Spleen (tissue), 11 donors: ENCODE results near the gene LRP1. TPM values are rescaled to one million over a fixed set of nuclear protein-coding genes. Genes with fewer than 3 reads are reported as not detected.

Source experiments
- DNase-seq: peaks from one replicate; pipeline ENCODE4 v3.0.0-alpha.2; 2020
- H3K27ac ChIP-seq, 8 donors: fragments of 200-600 bp; sonication (generic) in 7 of 8; 1 replicate in 4 of 8; 2 replicates in 4 of 8; pipeline versions ENCODE4 v1.5.0 to v1.8.0; 2016 to 2021; ENCODE audit warnings: inconsistent platforms in 4 of 8, mild to moderate bottlenecking in 4 of 8, moderate library complexity in 1 of 8
- H3K27me3 ChIP-seq, 7 donors: fragments of 200-600 bp; sonication (generic) in 6 of 7; replicated peaks in 1 of 7; 1 replicate in 4 of 7; 2 replicates in 3 of 7; pipeline versions ENCODE4 v1.5.0 to v1.8.0; 2016 to 2021; ENCODE audit warnings: inconsistent platforms in 3 of 7, mild to moderate bottlenecking in 1 of 7
- H3K36me3 ChIP-seq, 6 donors: fragments of 200-600 bp; sonication (generic) in 5 of 6; 1 replicate in 4 of 6; 2 replicates in 2 of 6; pipeline versions ENCODE4 v1.5.0 to v1.8.0; 2016 to 2021; ENCODE audit warnings: inconsistent platforms in 2 of 6
- H3K4me1 ChIP-seq, 6 donors: fragments of 200-600 bp; sonication (generic) in 5 of 6; 1 replicate in 3 of 6; 2 replicates in 3 of 6; pipeline versions ENCODE4 v1.5.0 to v1.8.0; 2016 to 2021; ENCODE audit warnings: inconsistent platforms in 3 of 6
- H3K4me3 ChIP-seq, 8 donors: fragments of 200-600 bp; sonication (generic) in 7 of 8; 1 replicate in 4 of 8; 2 replicates in 4 of 8; pipeline versions ENCODE4 v1.5.0 to v1.8.0; 2016 to 2021; ENCODE audit warnings: inconsistent platforms in 4 of 8, mild to moderate bottlenecking in 4 of 8, moderate library complexity in 2 of 8
- H3K9me3 ChIP-seq, 8 donors: fragments of 200-600 bp; sonication (generic) in 7 of 8; 1 replicate in 4 of 8; 2 replicates in 4 of 8; pipeline versions ENCODE4 v1.5.0 to v1.8.0; 2016 to 2021; ENCODE audit warnings: inconsistent platforms in 4 of 8
- POLR2A ChIP-seq, 3 donors: fragments of 450-650 bp; IDR thresholded peaks; one replicate each; pipeline ENCODE4 v1.5.1; 2017; ENCODE audit warnings: antibody characterized with exemption in 3 of 3, mild to moderate bottlenecking in 1 of 3
- POLR2AphosphoS5 ChIP-seq, 3 donors: sonication (generic); formaldehyde crosslinking; IDR thresholded peaks; one replicate each; pipeline ENCODE4 v1.5.1; 2017; ENCODE audit warnings: antibody characterized with exemption in 3 of 3
- WGBS, 5 donors: extraction: QIAGEN DNeasy Blood & Tissue Kit in 3 of 5; methylation state at CpG; one replicate each; pipeline versions ENCODE4 v1.1.5 to v1.1.7; 2013 to 2018; 5-methylcytosine and 5-hydroxymethylcytosine counted together
- intact Hi-C: fragments of 100-400 bp; cut with DNase I; formaldehyde crosslinking; loops from one replicate; pipeline ENCODE4 v1.15.0; 2023; ENCODE audit warnings: low total_unique reads
- polyA plus RNA-seq, 3 donors: library from polyadenylated mRNA; stranded (reverse); fragments of 200-250 nt; gene quantifications; one replicate each; pipeline ENCODE4 v1.2.1, GENCODE V29; 2013
- total RNA-seq, 7 donors: library from RNA; depleted of rRNA in 3 of 7; stranded (reverse); fragments of >200 nt in 3 of 7; fragmentation: NEBNext Ultra II Directional in 4 of 7; extraction: Animal tissue kit (Norgen Biotek cat#: 25700) in 4 of 7; gene quantifications; one replicate each; pipeline versions ENCODE4 v1.1.0 to v1.2.1, GENCODE V29; 2016 to 2021
- TF ChIP-seq, protein P1 (sequence below), 11 experiments: fragments of 200-600 bp in 7 of 11; fragments of 450-650 bp in 4 of 11; sonication (generic) in 4 of 11; IDR thresholded peaks in 8 of 11; conservative IDR thresholded peaks in 3 of 11; 1 replicate in 7 of 11; 2 replicates in 4 of 11; pipeline versions ENCODE4 v1.4.0 to v1.8.0; 2016 to 2021; ENCODE audit warnings: antibody characterized with exemption in 11 of 11, inconsistent platforms in 4 of 11, mild to moderate bottlenecking in 1 of 11
- donor health status: healthy with polysubstance abuse.
- donor health status: DM: no; HTN: no; CAD: no; lungs with moderate emphysema.
- donor health status: DM: no; HTN: no; CAD: no.
- donor health status: Bipolar disorder and iron deficiency.
- donor health status: healthy.
- donor health status: DM: no; HTN: no; CAD: no.
- donor health status: DM: yes; HTN: yes; CAD: no.

LRP1 gene
- total and polyA plus RNA-seq, 10 donors = 8.9 to 216 (median 159) TPM

DNA sequence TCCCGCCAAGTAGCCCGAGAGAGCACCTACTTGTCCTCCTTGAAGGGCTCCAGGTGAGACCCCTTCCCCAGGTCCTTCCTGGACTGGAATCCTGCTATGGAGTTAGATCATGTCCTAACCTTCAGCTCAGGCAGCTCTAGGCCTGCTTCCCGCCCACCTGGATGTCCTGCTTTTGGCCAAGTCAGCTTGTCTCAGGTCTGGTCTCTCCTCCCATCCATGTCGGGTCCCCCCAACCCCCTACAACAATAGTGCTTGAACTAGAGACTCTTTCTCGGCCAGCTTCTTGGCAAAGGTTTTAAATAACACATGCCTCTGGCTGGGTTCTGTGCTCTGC lies 35.8 kb upstream of the LRP1 start:
- TF ChIP-seq POLR2AphosphoS5 (IDR thresholded peaks at IDR 0.05) (no peak), POLR2A (IDR thresholded peaks at IDR 0.05) (no peak)
- TF ChIP-seq, protein P1, sequence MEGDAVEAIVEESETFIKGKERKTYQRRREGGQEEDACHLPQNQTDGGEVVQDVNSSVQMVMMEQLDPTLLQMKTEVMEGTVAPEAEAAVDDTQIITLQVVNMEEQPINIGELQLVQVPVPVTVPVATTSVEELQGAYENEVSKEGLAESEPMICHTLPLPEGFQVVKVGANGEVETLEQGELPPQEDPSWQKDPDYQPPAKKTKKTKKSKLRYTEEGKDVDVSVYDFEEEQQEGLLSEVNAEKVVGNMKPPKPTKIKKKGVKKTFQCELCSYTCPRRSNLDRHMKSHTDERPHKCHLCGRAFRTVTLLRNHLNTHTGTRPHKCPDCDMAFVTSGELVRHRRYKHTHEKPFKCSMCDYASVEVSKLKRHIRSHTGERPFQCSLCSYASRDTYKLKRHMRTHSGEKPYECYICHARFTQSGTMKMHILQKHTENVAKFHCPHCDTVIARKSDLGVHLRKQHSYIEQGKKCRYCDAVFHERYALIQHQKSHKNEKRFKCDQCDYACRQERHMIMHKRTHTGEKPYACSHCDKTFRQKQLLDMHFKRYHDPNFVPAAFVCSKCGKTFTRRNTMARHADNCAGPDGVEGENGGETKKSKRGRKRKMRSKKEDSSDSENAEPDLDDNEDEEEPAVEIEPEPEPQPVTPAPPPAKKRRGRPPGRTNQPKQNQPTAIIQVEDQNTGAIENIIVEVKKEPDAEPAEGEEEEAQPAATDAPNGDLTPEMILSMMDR (IDR thresholded peaks at IDR 0.05 in 8 of 11, conservative IDR thresholded peaks at IDR 0.05 in 3 of 11) = no peak
- Histone ChIP-seq H3K9me3 (no peaks in the 10 kb centered on the region), H3K4me3 (peak overlapping the region in 1 of 8 donors; percentile 51), H3K27ac (peak overlapping the region in 5 of 8 donors; percentile 2 to 97 (median 82)), H3K27me3 (no peaks in the 10 kb centered on the region), H3K4me1 (peaks cover 19 to 86% (median 56%) of the 10 kb centered on the region in 6 donors), H3K36me3 (peaks cover 0 to 62% (median 47%) of the 10 kb centered on the region in 6 donors)
- intact Hi-C loops = no loop called here
- WGBS, 5 donors = 77 to 87% (median 85%) methylated on average over 5 of the region's 5 CpGs
- no peak for DNase-seq

DNA sequence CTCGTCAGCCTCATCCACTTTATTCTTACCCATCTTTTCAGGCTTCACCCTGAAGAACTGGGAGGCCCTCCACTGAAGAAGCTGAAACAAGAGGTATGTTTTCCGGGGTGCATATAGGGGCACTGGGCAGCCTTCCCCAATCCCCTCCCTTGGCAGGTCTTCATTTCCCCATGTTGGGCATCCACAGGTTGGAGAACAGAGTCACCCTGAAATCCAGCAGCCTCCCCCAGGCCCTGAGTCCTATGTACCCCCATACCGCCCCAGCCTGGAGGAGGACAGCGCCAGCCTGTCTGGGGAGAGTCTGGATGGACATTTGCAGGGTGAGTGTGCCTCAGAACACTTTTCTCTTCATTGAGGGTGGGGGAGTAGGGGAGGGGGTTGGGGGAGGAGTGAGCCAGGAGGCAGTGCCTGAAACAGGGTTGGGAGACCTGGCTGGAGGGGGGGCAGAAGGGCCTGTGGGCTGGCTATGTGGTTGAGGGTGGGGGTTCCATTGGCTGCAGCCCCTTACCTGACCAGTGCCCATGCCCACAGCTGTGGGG lies 35.3 kb upstream of the LRP1 start:
- Histone ChIP-seq H3K9me3 (no peaks in the 10 kb centered on the region), H3K27me3 (no peaks in the 10 kb centered on the region), H3K27ac (peak overlapping the region in 6 of 8 donors; percentile 65 to 97 (median 78)), H3K36me3 (peaks cover 0 to 67% (median 52%) of the 10 kb centered on the region in 6 donors), H3K4me3 (peak overlapping the region in 1 of 8 donors; percentile 51), H3K4me1 (peaks cover 19 to 81% (median 54%) of the 10 kb centered on the region in 6 donors)
- no peak for DNase-seq
- 80 to 92% (median 89%) methylated on average over 4 of the region's 4 CpGs for WGBS, 5 donors
- TF ChIP-seq, protein P1 (IDR thresholded peaks at IDR 0.05 in 8 of 11, conservative IDR thresholded peaks at IDR 0.05 in 3 of 11) = no peak
- no peak for TF ChIP-seq POLR2AphosphoS5 (IDR thresholded peaks at IDR 0.05)
- intact Hi-C loops = no loop called here

DNA sequence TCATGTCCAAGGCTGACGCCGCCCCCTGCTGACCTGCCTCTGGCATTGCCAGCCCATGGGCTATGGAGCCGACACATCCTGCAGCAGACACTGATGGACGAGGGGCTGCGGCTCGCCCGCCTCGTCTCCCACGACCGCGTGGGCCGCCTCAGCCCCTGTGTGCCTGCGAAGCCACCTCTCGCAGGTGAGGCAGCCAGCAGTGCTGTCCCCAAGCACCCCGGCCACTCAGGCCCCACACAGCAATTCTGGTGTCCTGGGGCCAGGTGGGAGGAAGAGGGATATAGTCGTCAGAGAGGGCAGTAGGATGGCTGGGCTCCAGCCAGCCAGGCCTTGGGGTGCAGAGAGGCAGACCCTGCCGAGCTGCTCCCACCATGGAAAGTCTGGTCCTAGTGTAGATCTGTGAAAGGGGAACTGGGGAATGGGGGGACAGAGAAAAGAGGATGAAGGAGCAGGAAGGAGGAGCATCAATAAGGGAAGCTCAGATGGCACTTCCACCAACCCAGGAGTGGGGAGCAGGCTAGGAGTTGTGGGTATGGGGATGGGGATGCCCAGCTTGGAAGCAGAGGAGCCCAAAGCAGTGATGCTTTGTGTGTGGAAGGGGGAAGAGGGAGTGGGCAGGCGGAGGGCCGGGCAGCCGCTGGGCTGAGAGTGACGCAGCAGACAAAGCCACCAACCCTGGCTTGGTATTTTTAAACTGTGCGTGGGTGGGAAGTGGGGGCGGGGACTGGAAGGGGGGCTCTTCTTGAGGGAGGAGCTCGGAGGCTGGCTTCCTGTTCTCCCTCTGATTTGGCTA lies 34.7 kb upstream of the LRP1 start:
- TF ChIP-seq POLR2A (IDR thresholded peaks at IDR 0.05) = no peak
- TF ChIP-seq POLR2AphosphoS5 (IDR thresholded peaks at IDR 0.05) = peak; percentile 65 to 89 (median 72)
- TF ChIP-seq, protein P1 (IDR thresholded peaks at IDR 0.05 in 8 of 11, conservative IDR thresholded peaks at IDR 0.05 in 3 of 11) = peak in 10 of 11 experiments; percentile 40 to 79 (median 61)
- no peaks in the 10 kb centered on the region for H3K9me3 ChIP-seq
- H3K27me3 ChIP-seq = no peaks in the 10 kb centered on the region
- H3K27ac ChIP-seq = peak overlapping the region; percentile 44 to 97 (median 75)
- H3K36me3 ChIP-seq = peaks cover 0 to 74% (median 58%) of the 10 kb centered on the region in 6 donors
- intact Hi-C loops = no loop called here
- WGBS, 5 donors = 37 to 56% (median 43%) methylated on average over 22 to 24 of the region's 24 CpGs
- H3K4me1 ChIP-seq = peaks cover 16 to 81% (median 49%) of the 10 kb centered on the region in 6 donors
- peak; percentile 89 for DNase-seq
- H3K4me3 ChIP-seq = peak overlapping the region in 2 of 8 donors; percentile 18 to 51
